Stimulated activated CD8-positive, alpha-beta memory T cell treated with anti-CD3 and anti-CD28 coated beads, Interleukin-15, amount 100 ng/mL, for 48 hours (primary cell): ENCODE data around the gene PDCD4.

ENCODE experiments used
- DNase-seq, 2 donors: peaks; one replicate each; pipeline ENCODE4 v3.0.0-alpha.2; 2020; ENCODE audit warnings: low read depth in 2 of 2

PDCD4 gene

DNA sequence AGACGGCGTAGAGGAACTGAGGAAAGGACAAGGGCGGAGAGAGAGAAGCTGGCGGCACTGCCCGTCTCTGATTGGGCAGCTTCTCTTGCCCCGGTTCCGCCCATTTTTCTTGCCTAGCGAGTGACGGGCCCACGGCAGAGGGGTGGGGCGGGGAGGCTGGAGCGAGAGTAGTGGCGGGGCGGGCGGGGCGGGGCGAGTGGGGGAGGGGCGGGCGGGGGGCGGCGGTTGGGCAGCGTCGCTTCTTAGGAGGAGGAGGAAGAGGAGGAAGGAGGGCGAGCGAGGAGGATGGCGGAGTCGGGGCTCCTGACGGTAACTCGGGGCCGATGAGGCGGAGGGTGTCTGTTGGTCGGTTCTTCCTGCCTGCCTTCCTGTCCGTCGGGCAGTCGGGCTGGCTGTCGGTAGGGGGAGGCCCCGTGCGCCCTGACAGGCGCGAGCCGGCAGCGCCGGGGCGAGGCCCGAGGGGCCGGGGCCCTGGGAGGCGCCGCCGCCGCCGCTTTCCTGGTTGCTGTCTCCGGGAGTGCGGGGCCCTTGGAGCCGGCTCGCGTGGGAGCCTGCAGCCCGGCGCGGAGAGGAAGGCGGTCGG lies 47.7 kb downstream of the PDCD4 start, which contains the start of gene SHOC2:
Gene SHOC2 (plus strand): TSS at position 256 of the 583 bp plus-strand sequence. CDS start 44,755 bp downstream, outside the sequence.
- peak; percentile 99 for DNase-seq

DNA sequence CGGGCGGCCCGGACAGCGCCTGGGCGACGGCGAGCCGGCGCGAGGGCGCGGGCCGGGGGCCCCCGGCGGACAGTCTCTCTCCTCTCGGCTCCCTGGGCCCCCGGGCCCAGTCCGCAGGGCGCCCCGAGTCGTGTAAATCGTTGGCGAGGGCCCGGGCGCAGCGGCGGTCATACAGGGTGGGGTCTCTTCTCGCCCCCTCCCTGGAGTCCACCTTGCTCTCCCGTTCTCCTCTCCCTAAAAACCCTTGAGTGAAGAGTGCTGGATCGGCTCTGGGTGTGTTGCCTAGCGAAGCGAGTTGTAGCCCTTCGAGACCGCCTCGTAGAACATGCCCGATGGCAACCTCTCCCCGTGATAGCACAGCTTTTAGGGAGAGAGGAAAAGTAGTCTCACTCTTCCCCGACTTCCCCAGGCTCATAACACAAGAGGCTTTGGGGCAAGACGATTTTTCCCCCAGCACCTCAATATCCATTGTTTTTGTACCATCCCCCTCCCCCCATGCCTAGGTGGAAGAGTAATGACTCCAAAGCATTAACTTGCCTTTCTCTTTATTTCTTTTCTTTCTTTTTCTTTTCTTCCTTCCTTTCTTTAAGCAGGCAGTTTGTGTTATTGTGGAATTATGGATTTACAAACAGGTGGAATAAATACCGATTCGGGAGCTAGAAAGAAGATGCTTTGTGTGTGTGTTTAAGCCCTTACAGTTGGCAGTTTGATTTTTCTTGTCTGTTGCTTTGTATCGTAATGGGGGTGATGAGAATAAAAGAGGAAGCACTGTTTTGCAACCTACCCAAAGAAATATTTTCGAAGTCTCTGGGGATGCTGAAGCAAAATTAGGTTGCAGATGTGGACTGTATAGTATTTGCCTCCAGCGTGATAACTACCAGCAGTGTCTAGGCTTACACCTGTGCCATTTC lies 48.5 kb downstream of the PDCD4 start:
- no peak for DNase-seq

DNA sequence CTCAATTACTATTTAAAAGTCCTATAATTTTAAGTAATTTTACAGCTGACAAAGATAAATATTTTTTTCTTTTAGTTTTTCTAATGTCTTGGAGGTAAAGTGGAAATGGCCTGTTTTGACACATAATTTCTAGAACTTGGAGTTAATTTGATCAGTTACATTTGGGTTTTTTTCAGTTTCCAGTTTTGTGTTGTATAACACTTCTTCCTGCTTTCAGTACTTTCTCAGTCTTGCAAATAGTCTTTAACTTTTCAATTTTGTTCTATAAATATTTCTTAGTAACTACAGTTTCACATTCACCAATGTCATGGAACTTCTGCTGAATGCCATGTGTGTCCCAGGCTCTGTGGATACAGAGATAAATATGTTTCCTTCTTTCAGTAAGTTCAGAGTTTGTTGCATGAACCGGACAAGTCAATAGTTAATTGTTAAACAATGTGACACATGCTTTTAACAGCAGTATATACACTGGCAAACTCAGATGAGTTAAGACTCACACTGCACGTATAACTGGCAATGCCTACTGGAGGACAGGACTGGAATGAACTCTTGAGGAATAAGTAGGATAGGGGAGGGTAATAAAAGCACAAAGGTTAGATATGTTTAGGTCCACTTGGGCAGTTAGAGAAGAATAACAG lies 52.2 kb downstream of the PDCD4 start:
- DNase-seq, result no peak

DNA sequence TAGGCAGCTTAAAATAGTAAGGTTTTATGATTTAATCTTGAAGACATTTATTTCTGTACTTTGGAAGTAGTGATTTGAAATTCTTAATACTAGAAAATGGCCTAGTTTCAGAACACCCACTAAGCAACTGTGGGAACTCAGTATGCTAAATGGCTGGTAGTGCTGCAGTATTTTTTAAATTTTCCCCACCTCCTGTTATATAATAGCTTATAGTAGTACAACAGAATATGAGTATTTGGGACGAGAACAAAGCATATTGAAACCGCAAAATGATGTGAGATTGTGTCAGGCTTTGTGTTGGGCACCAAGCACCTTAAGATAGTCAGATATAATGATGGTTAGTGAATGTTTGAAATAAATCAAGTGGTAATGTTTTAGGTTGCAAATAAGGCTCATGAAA lies 55.7 kb downstream of the PDCD4 start:
- DNase-seq, result no peak

DNA sequence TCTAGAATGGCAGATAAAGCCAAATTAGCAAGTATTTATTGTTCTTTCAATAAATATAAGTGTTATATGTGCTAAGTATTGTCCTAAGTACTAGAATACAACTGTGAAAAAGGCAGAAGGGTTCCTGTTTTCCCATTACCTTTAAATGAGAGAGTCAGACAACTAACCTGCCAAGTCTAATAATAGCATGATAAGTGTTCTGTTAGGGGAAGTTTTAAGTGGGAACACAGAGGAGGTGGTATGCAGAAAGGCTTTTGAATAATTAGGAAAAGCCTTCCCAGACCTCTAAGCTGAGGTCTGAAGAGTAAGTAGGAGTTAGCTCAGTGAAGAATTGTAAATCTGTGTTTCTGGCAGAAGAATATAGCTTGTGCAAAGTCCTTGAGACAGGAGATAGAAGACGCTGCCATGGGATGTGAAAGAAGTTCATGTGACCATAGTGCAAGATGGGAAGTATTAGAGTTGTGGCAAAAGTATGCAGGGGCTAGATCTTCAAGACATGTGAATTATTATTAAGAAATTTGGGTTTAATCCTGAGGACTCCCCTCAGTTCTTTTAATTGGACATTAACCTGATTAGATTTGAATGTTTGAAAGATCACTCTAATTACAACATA lies 60.1 kb downstream of the PDCD4 start:
- DNase-seq, result no peak

DNA sequence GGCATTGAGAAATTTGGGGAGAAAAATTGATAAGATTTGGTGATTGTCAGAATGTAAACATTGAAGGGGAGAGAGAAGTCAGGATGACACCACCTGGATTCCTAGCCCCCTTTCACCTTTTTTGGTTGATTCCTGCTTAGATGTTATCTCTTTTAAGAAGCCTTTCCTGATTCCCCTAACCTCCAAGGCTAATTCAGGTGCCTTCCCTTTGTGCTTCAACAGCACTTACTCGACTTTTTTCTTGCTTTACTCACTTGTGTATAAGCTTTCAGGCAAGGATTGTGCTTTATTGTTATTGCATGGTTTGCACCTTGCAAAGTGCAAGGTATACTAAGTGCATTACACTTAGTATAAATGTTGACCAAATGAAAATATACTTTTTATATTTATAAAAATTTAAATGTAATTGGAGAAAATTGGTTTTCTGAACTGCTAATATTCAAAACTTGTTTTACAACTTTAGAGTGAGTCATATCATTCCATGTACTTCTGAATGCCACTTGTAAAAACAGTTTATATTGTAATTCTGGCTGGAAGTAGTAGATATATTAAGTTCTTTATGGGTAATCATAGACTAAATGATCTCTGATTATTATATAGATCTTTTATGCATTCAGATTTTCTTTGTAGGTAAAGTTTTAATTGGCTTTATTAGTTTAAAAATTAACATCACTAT lies 60.9 kb downstream of the PDCD4 start:
- DNase-seq, result no peak

DNA sequence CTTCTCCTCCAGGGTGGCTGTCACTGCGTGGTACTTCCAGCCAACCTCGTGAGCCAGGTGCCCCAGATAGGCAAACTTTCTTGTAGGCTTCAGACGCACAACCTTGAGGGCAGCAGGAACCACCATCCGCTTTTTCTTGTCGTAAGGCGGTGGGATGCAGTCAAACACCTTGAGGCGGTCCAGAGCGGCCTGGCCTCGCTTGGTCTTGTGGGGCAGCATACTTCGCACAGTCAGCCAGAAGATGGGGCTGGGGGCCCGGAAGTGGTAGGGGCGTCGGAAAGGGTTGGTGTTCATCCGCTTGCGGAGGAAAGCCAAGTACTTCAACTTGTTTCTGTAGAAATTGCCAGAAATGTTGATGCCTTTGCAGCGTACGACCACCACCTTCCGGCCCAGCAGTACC lies 65.0 kb downstream of the PDCD4 start:
- DNase-seq, result no peak

DNA sequence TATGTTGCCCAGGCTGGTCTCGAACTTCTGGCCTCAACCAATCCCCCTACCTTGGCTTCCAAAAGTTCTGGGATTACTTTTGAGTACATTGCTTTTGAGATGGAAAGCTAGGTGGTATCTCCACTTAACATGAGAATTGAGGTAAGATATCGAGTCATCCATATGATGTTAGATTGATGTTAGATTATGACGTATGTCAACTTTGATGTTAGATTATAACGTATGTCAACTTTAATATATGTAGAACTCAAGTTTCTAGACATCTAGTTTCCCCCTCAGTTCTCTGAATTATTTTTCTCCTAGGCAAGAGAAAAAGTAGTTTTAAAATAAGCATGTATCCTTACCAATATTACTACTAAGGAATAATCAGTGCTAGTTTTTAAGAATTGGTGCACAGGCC lies 67.7 kb downstream of the PDCD4 start:
- no peak for DNase-seq

DNA sequence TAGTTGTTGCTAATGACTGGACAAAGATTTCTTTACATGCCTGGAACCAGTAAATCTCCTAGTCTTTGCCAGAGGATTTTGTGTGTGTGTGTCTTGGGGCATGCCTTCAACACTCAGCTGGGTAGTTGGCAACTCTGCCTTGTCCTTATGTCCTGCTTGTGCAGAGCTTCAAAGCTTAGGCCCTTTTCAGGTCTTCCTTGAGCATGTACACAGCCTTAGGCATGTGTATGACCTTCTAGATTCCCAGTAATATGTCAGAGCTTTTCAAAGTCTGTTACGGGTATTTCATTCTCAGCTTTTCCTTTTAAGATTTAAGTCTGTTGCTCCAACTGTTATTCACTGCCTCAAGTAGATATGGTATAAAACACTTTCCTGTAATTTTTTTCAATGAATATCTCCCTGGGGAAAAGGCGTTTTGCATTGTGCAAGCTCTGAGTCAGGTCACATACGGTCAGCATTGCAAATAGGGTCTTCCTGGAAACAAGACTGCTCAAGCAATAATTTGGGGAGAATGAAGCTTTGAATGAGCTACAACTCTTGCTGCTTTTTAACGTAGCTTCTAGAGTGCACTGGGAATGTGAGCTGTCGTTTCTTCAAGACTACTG lies 73.2 kb downstream of the PDCD4 start:
- DNase-seq, result no peak

DNA sequence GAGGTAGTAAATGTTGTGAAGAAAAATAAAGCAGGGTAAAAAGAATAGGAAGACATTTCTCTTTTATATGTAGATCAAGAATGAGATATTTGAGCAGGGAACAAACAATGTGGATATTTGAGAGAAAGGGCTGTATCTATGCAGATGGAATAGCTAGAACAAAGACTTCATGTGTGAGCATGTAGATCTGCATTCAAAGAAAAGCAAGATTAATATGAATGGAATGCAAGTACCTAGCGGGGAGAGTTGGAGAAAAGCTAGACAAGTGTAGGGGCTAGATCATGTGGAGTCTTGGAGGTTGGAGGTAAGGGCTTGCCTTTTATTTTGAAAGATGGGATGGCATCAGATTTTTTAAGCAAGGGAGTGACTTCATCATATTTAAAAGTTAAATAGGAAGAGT lies 74.8 kb downstream of the PDCD4 start:
- no peak for DNase-seq

DNA sequence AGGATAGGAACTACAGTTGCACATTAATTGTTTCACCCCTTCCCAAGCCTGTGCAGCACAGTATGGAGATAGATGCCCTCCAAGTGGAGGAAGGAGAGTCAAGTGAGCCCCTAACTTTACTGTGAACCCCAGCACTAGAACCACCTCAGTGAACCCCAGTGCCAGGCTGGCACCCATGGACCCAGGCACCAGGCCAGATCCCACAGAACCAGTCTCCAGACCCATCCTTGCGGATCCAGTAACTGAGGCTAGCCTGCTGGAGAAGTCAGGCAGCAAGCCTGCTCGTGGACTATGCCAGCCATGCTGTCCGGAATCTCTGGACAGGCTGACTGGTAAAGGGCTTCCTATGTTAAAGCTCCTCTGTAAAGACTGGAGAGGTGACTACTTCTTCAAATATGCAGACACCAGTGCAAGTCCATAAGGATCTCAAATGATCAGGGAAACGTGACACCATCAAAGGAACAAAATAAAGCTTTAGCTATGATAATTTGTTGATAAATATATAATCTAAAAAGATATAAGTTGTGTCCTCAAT lies 75.4 kb downstream of the PDCD4 start:
- DNase-seq, result no peak
